ENCODE results near the gene ACOX2. TPM values are rescaled to one million over a fixed set of nuclear protein-coding genes. Genes with fewer than 3 reads are reported as not detected.

The ACOX2 gene
- total and polyA plus RNA-seq, 2 of the 8 experiments (the other 6 are each of a cell fraction or from before 2014, with no cell fraction given): 3.2 to 9.2 TPM

- TF ChIP-seq SIN3A (conservative IDR thresholded peaks at IDR 0.05 in 1 of 2, IDR thresholded peaks at IDR 0.05 in 1 of 2; ENCODE audit: low read depth in 1 of 2, low read length in 2 of 2) (no peak), SUZ12 (IDR thresholded peaks at IDR 0.05; ENCODE audit: low read length) (no peak), CEBPB (IDR thresholded peaks at IDR 0.05; ENCODE audit: low read depth, low read length) (no peak), POLR2AphosphoS5 (IDR thresholded peaks at IDR 0.05; ENCODE audit: low read depth, low read length) (no peak), JUN (IDR thresholded peaks at IDR 0.05; ENCODE audit: low read depth, low read length) (no peak), TEAD4 (IDR thresholded peaks at IDR 0.05; ENCODE audit: low read depth, low read length) (no peak), TCF12 (IDR thresholded peaks at IDR 0.05; ENCODE audit: low read depth, low read length) (no peak), ATF3 (IDR thresholded peaks at IDR 0.05; ENCODE audit: insufficient read depth, low read depth, low read length) (no peak)
Measured at GRCh38 chr3:58470363-58471024, 66.5 kb downstream of the ACOX2 start (continued).

All from H1 (cell line).